Endothelial cell of umbilical vein (primary cell): ENCODE measurements around the gene METTL25.

Experiments used
- CTCF ChIP-seq, 2 donors: IDR thresholded peaks; 1 replicate in 1 of 2; 2 replicates in 1 of 2; pipeline ENCODE4 v1.5.1; 2011; ENCODE audit warnings: low read length in 2 of 2, mild to moderate bottlenecking in 2 of 2, moderate library complexity in 2 of 2, control low read depth in 1 of 2, inconsistent platforms in 1 of 2, low read depth in 1 of 2; ENCODE audit not compliant: insufficient read depth in 1 of 2; ENCODE audit errors: extremely low read depth in 1 of 2
- EZH2 ChIP-seq: IDR thresholded peaks from 2 replicates; pipeline ENCODE4 v1.6.1; 2012; ENCODE audit warnings: borderline replicate concordance, low read depth, mild to moderate bottlenecking, moderate library complexity, low read length, inconsistent platforms; ENCODE audit not compliant: severe bottlenecking
- MAX ChIP-seq: IDR thresholded peaks from 2 replicates; pipeline ENCODE4 v1.6.1; 2011; ENCODE audit not compliant: insufficient read depth, insufficient read length
- MYC ChIP-seq: IDR thresholded peaks from one replicate; pipeline ENCODE4 v1.6.1; 2011; ENCODE audit warnings: mild to moderate bottlenecking, low read depth, low read length
- POLR2A ChIP-seq: IDR thresholded peaks from 2 replicates; pipeline ENCODE4 v1.6.1; 2012; ENCODE audit warnings: low read depth, mild to moderate bottlenecking, control low read depth, low read length
- POLR2AphosphoS5 ChIP-seq: IDR thresholded peaks from 2 replicates; pipeline ENCODE4 v1.6.1; 2012; ENCODE audit warnings: low read depth, mild to moderate bottlenecking, control low read depth, low read length, moderate library complexity; ENCODE audit not compliant: insufficient read depth

- TF ChIP-seq CTCF (IDR thresholded peaks at IDR 0.05; ENCODE audit: extremely low read depth in 1 of 2, insufficient read depth in 1 of 2, low read depth in 1 of 2, low read length in 2 of 2) (no peak), POLR2AphosphoS5 (no peak), EZH2 (no peak), MAX (no peak), MYC (no peak), POLR2A (no peak)
Measured at GRCh38 chr12:82461836-82462235, 103.5 kb downstream of the METTL25 start.
